ENCODE data around the gene HINT2.

The HINT2 gene

GRCh38 chr9:35814841-35815543 lies at the start of gene HINT2:
Gene HINT2 (minus strand): TSS chr9:35815042. CDS start chr9:35814979, 63 bp downstream.
- DNase-seq: peak; percentile 87 to 90

- no peak for DNase-seq
These were observed 48.7 kb upstream of the HINT2 start for GRCh38 chr9:35863583-35863982.

GRCh38 chr9:35862328-35862727 lies 47.5 kb upstream of the HINT2 start:
- DNase-seq: no peak

- no peak for DNase-seq
These were observed 46.5 kb upstream of the HINT2 start for GRCh38 chr9:35861161-35861897.

- DNase-seq: no peak
These were observed 45.1 kb upstream of the HINT2 start for GRCh38 chr9:35859990-35860339.

- no peak for DNase-seq
These were observed 44.6 kb upstream of the HINT2 start for GRCh38 chr9:35859310-35859989.

- DNase-seq: no peak
These were observed 43.6 kb upstream of the HINT2 start for GRCh38 chr9:35858458-35858857.

GRCh38 chr9:35856882-35857281 lies 42.0 kb upstream of the HINT2 start:
- DNase-seq: no peak

GRCh38 chr9:35856206-35856605 lies 41.4 kb upstream of the HINT2 start:
- no peak for DNase-seq

GRCh38 chr9:35854091-35854762 lies 39.4 kb upstream of the HINT2 start:
- no peak for DNase-seq

- no peak for DNase-seq
These were observed 38.3 kb upstream of the HINT2 start for GRCh38 chr9:35852876-35853865.

- no peak for DNase-seq
These were observed 37.5 kb upstream of the HINT2 start for GRCh38 chr9:35852267-35852815.

GRCh38 chr9:35847792-35848572 lies 33.1 kb upstream of the HINT2 start:
- DNase-seq: no peak

- no peak for DNase-seq
These were observed 31.3 kb upstream of the HINT2 start for GRCh38 chr9:35845824-35846771.

GRCh38 chr9:35844628-35845270 lies 29.9 kb upstream of the HINT2 start:
- no peak for DNase-seq

GRCh38 chr9:35842795-35843194 lies 28.0 kb upstream of the HINT2 start:
- DNase-seq: no peak

GRCh38 chr9:35842020-35842745 lies 27.3 kb upstream of the HINT2 start:
- no peak for DNase-seq

- DNase-seq: no peak
These were observed 26.7 kb upstream of the HINT2 start for GRCh38 chr9:35841645-35841900.
